Smooth muscle cell (in vitro differentiated cells): ENCODE results near the gene DIS3L2. TPM values are rescaled to one million over a fixed set of nuclear protein-coding genes. Genes with fewer than 3 reads are reported as not detected.

Experiments used
- DNase-seq: peaks from one replicate; lab custom pipeline; 2025; ENCODE audit not compliant: unreplicated experiment; lab: John Stamatoyannopoulos, UW
- H2AFZ ChIP-seq: fragments of 200-600 bp; sonication (generic); 2 replicates; pipeline ENCODE4 v1.6.0; 2016; ENCODE audit warnings: antibody characterized with exemption, low read depth, mild to moderate bottlenecking
- H3F3A ChIP-seq: fragments of 200-600 bp; sonication (generic); 2 replicates; pipeline ENCODE4 v1.6.0; 2017; ENCODE audit warnings: antibody characterized with exemption, low read depth
- H3K27ac ChIP-seq: fragments of 200-600 bp; sonication (generic); 2 replicates; pipeline ENCODE4 v1.5.1; 2016; ENCODE audit warnings: low read depth, mild to moderate bottlenecking
- H3K27me3 ChIP-seq: fragments of 200-600 bp; sonication (generic); 2 replicates; pipeline ENCODE4 v1.6.1; 2016; ENCODE audit warnings: low read depth, mild to moderate bottlenecking
- H3K36me3 ChIP-seq: fragments of 200-600 bp; sonication (generic); 2 replicates; pipeline ENCODE4 v1.5.1; 2016; ENCODE audit warnings: low read depth
- H3K4me1 ChIP-seq: fragments of 200-600 bp; sonication (generic); 2 replicates; pipeline ENCODE4 v1.5.1; 2016; ENCODE audit warnings: low read depth
- H3K4me2 ChIP-seq: fragments of 200-600 bp; sonication (generic); 2 replicates; pipeline ENCODE4 v1.6.0; 2016; ENCODE audit warnings: mild to moderate bottlenecking
- H3K4me3 ChIP-seq: fragments of 200-600 bp; sonication (generic); 2 replicates; pipeline ENCODE4 v1.5.1; 2016; ENCODE audit warnings: mild to moderate bottlenecking
- H3K79me2 ChIP-seq: fragments of 200-600 bp; sonication (generic); 2 replicates; pipeline ENCODE4 v1.6.0; 2016; ENCODE audit warnings: low read depth, mild to moderate bottlenecking
- H3K9ac ChIP-seq: fragments of 200-600 bp; sonication (generic); 2 replicates; pipeline ENCODE4 v1.6.0; 2016; ENCODE audit warnings: low read depth
- H3K9me3 ChIP-seq: fragments of 200-600 bp; sonication (generic); replicated peaks from 2 replicates; pipeline ENCODE4 v1.5.1; 2016; ENCODE audit warnings: low read depth
- H4K20me1 ChIP-seq: fragments of 200-600 bp; sonication (generic); 2 replicates; pipeline ENCODE4 v1.6.0; 2016; ENCODE audit warnings: low read depth
- whole genome bisulfite sequencing: methylation state at CpG from one replicate; pipeline ENCODE4 v1.1.7; 2016; ENCODE audit warnings: low lambda C conversion rate; 5-methylcytosine and 5-hydroxymethylcytosine counted together
- polyA plus RNA-seq: library from polyadenylated mRNA; unstranded; fragments of >200 nt; fragmentation: Nextera tagmentation; extraction: Ambion mirVana; gene quantifications from 2 replicates; pipeline ENCODE4 v1.2.1, GENCODE V29; 2016
- total RNA-seq: library from RNA; depleted of rRNA; stranded (reverse); fragments of >200 nt; gene quantifications from 2 replicates; pipeline ENCODE4 v1.2.3, GENCODE V29; 2014
- TF ChIP-seq, protein P1 (sequence below): fragments of 200-600 bp; sonication (generic); IDR thresholded peaks from 2 replicates; pipeline ENCODE4 v1.5.1; 2017; ENCODE audit warnings: borderline replicate concordance, mild to moderate bottlenecking, antibody characterized with exemption; ENCODE audit not compliant: insufficient read depth, poor library complexity, severe bottlenecking

Gene DIS3L2
- total and polyA plus RNA-seq, 2 experiments from 2014 or later: 11.4 to 25.2 TPM

DNA sequence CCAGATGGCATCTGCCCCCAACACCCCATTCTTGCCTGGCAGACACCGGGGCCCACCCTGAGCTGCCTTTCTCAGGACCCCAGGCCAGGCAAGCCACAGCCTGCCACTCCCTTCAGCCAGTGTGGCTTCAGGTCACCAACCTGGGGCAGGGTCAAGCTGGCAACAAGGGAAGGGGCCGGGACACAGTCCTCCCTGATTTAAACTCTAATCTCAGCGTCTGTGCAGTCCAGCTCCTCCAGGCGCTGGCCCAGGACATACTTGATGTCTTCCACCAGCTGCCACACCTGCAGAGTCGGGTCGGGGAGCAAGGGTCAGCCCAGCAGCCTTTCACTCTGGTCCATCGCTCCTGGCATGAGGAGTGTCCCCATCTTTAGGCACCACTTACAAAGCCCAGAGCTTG lies 388.0 kb downstream of the DIS3L2 start:
- Histone ChIP-seq H4K20me1 (no peaks in the 10 kb centered on the region), H3K4me1 (no peaks in the 10 kb centered on the region), H3F3A (no peaks in the 10 kb centered on the region), H3K27ac (no peak overlapping the region), H2AFZ (no peak overlapping the region), H3K4me2 (no peak overlapping the region), H3K79me2 (no peaks in the 10 kb centered on the region), H3K4me3 (no peak overlapping the region), H3K27me3 (no peaks in the 10 kb centered on the region), H3K36me3 (no peaks in the 10 kb centered on the region), H3K9ac (no peak overlapping the region), H3K9me3 (no peaks in the 10 kb centered on the region)
- 91% methylated on average over 7 of the region's 7 CpGs for WGBS
- no peak for DNase-seq
- TF ChIP-seq, protein P1, sequence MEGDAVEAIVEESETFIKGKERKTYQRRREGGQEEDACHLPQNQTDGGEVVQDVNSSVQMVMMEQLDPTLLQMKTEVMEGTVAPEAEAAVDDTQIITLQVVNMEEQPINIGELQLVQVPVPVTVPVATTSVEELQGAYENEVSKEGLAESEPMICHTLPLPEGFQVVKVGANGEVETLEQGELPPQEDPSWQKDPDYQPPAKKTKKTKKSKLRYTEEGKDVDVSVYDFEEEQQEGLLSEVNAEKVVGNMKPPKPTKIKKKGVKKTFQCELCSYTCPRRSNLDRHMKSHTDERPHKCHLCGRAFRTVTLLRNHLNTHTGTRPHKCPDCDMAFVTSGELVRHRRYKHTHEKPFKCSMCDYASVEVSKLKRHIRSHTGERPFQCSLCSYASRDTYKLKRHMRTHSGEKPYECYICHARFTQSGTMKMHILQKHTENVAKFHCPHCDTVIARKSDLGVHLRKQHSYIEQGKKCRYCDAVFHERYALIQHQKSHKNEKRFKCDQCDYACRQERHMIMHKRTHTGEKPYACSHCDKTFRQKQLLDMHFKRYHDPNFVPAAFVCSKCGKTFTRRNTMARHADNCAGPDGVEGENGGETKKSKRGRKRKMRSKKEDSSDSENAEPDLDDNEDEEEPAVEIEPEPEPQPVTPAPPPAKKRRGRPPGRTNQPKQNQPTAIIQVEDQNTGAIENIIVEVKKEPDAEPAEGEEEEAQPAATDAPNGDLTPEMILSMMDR: no peak

DNA sequence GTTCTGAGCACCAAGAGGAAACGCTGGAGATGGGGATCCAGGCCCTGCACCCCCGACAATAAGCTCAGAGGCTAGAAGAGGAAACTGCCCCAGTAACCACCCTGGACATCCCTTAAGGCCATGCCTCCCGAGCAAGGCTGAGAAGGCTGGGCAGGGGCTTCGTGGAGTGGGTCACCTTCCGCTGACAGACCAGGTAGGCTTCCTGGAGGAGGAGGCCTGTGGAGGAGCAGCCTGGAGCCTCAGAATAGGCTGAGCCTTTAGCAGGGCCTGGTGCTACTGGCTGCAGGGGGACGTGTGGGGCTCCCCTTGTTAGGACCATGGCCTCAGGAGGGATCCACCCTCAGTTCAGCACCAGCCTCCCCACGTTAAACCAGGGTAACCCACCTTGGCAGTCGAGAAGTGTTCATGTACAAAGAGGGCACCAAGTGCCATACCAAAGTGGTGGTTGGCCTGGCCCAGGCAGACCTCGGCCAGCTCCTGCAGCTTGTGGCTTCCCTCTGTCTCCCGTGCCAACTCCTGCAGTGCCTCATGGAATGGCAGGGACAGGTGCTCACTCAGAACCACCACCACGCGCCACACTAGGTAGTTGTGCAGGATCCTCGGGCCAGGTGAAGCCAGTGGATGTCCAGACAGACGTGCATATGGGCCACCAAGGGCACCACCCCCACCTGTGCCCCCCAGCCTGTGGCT lies 388.6 kb downstream of the DIS3L2 start:
- H3K27ac ChIP-seq: no peak overlapping the region
- H3K36me3 ChIP-seq: no peaks in the 10 kb centered on the region
- no peaks in the 10 kb centered on the region for H3K79me2 ChIP-seq
- no peak for DNase-seq
- H4K20me1 ChIP-seq: no peaks in the 10 kb centered on the region
- H3K4me3 ChIP-seq: no peak overlapping the region
- 83% methylated on average over 14 of the region's 14 CpGs for WGBS
- H3K4me1 ChIP-seq: no peaks in the 10 kb centered on the region
- TF ChIP-seq, protein P1: no peak
- H2AFZ ChIP-seq: no peak overlapping the region
- H3K9me3 ChIP-seq: no peaks in the 10 kb centered on the region
- H3K9ac ChIP-seq: no peak overlapping the region
- no peak overlapping the region for H3K4me2 ChIP-seq
- no peaks in the 10 kb centered on the region for H3K27me3 ChIP-seq
- no peaks in the 10 kb centered on the region for H3F3A ChIP-seq

DNA sequence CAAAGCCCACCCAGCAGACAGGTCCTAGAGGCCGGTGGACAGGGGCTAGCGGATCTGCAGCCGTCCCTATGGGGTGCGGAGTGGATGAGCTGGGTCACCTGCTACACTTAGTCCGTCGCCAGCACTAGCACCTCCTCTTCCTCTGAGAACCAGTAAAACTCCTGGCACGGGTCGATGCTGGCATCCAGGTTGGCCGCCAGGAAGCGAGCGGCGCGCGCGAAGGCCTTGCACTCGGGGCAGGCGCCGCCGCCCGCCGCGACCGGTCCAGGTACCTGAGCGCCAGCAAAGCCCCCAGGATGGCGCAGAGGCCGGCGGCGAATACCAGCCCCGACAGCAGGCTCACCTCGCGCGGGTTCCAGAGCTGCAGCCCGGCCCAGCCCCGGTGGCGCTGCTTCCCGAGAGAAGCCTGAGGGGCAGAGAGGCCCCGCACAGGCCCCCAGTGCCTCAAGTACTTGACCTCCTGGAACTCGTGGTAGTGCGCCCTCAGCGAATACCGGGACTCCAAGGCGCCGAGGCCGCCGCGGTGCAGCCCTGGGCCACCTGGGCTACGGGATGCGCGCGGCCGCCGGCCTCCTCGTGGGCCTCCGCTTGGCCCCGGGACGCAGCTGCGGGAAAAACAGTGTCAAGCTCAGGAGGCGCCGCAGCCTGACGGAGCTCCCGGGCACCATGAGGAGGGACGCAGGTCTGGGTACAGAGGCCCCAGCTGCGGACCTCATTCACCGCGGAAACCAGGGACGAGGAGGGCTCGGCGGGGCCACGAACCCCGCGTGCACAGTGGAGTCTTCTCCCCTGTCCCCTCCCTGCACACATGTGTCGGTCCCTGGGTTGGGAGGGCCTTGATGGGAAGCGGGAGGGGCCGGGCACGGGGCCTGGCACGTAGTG lies 389.5 kb downstream of the DIS3L2 start:
- Histone ChIP-seq H3K4me3 (no peak overlapping the region), H4K20me1 (no peaks in the 10 kb centered on the region), H3K79me2 (no peaks in the 10 kb centered on the region), H3K27me3 (no peaks in the 10 kb centered on the region), H3K4me2 (no peak overlapping the region), H3K27ac (no peak overlapping the region), H3K4me1 (no peaks in the 10 kb centered on the region), H2AFZ (no peak overlapping the region), H3F3A (no peaks in the 10 kb centered on the region), H3K9ac (no peak overlapping the region), H3K9me3 (no peaks in the 10 kb centered on the region), H3K36me3 (no peaks in the 10 kb centered on the region)
- TF ChIP-seq, protein P1: no peak
- 96% methylated on average over 67 of the region's 76 CpGs for WGBS
- no peak for DNase-seq
